ENCODE measurements around the gene SPATA2L. TPM values are rescaled to one million over a fixed set of nuclear protein-coding genes. Genes with fewer than 3 reads are reported as not detected.
A peak's percentile ranks its signal among the peaks of the same experiment; 100 is the strongest.

The SPATA2L gene
- total and polyA plus RNA-seq, 9 donors = 1.5 to 4.1 (median 2.6) TPM

GRCh38 chr16:89717688-89718505 is 16.4 kb upstream of the SPATA2L start:
- Histone ChIP-seq H3K27me3 (ENCODE audit: control insufficient read depth, insufficient read depth, low read length) (peaks cover under 1% of the 10 kb centered on the region), H3K27ac (ENCODE audit: low read length) (no peak overlapping the region), H3K4me3 (ENCODE audit: low read length) (no peak overlapping the region), H3K9me3 (replicated peaks; ENCODE audit: control insufficient read depth, low read depth, low read length) (no peaks in the 10 kb centered on the region), H3K4me1 (ENCODE audit: control insufficient read depth, insufficient read depth, low read length) (peaks cover 16% of the 10 kb centered on the region), H3K36me3 (ENCODE audit: control insufficient read depth, insufficient read depth, low read length) (peaks cover 6% of the 10 kb centered on the region)
- no peak for DNase-seq
- WGBS (ENCODE audit: insufficient coverage) = 78% methylated on average over 24 of the region's 24 CpGs

GRCh38 chr16:89716916-89717687 is 15.6 kb upstream of the SPATA2L start:
- H3K4me1 ChIP-seq (ENCODE audit: control insufficient read depth, insufficient read depth, low read length) = peaks cover 11% of the 10 kb centered on the region
- 84% methylated on average over 25 of the region's 29 CpGs for WGBS (ENCODE audit: insufficient coverage)
- H3K27me3 ChIP-seq (ENCODE audit: control insufficient read depth, insufficient read depth, low read length) = peaks cover 9% of the 10 kb centered on the region
- DNase-seq = no peak
- no peaks in the 10 kb centered on the region for H3K36me3 ChIP-seq (ENCODE audit: control insufficient read depth, insufficient read depth, low read length)
- no peaks in the 10 kb centered on the region for H3K9me3 ChIP-seq (replicated peaks; ENCODE audit: control insufficient read depth, low read depth, low read length)
- no peak overlapping the region for H3K27ac ChIP-seq (ENCODE audit: low read length)
- no peak overlapping the region for H3K4me3 ChIP-seq (ENCODE audit: low read length)

- H3K27ac ChIP-seq (ENCODE audit: low read length) = no peak overlapping the region
- H3K36me3 ChIP-seq (ENCODE audit: control insufficient read depth, insufficient read depth, low read length) = no peaks in the 10 kb centered on the region
- no peaks in the 10 kb centered on the region for H3K9me3 ChIP-seq (replicated peaks; ENCODE audit: control insufficient read depth, low read depth, low read length)
- peaks cover 13% of the 10 kb centered on the region for H3K27me3 ChIP-seq (ENCODE audit: control insufficient read depth, insufficient read depth, low read length)
- no peak for DNase-seq
- H3K4me3 ChIP-seq (ENCODE audit: low read length) = no peak overlapping the region
- peaks cover 15% of the 10 kb centered on the region for H3K4me1 ChIP-seq (ENCODE audit: control insufficient read depth, insufficient read depth, low read length)
- 83% methylated on average over 15 of the region's 15 CpGs for WGBS (ENCODE audit: insufficient coverage)
Observed at GRCh38 chr16:89716493-89716892, 15.0 kb upstream of the SPATA2L start.

GRCh38 chr16:89712274-89712781 is 10.8 kb upstream of the SPATA2L start:
- Histone ChIP-seq H3K27ac (ENCODE audit: low read length) (no peak overlapping the region), H3K4me3 (ENCODE audit: low read length) (peak overlapping the region; percentile 28), H3K4me1 (ENCODE audit: control insufficient read depth, insufficient read depth, low read length) (peaks cover 22% of the 10 kb centered on the region), H3K9me3 (replicated peaks; ENCODE audit: control insufficient read depth, low read depth, low read length) (no peaks in the 10 kb centered on the region), H3K27me3 (ENCODE audit: control insufficient read depth, insufficient read depth, low read length) (peaks cover 13% of the 10 kb centered on the region), H3K36me3 (ENCODE audit: control insufficient read depth, insufficient read depth, low read length) (peaks cover 7% of the 10 kb centered on the region)
- WGBS (ENCODE audit: insufficient coverage) = 3% methylated on average over 9 of the region's 22 CpGs
- DNase-seq = no peak

- Histone ChIP-seq H3K27me3 (ENCODE audit: control insufficient read depth, insufficient read depth, low read length) (peaks cover 13% of the 10 kb centered on the region), H3K9me3 (replicated peaks; ENCODE audit: control insufficient read depth, low read depth, low read length) (no peaks in the 10 kb centered on the region), H3K36me3 (ENCODE audit: control insufficient read depth, insufficient read depth, low read length) (peaks cover 7% of the 10 kb centered on the region), H3K27ac (ENCODE audit: low read length) (no peak overlapping the region), H3K4me3 (ENCODE audit: low read length) (peak overlapping the region; percentile 28), H3K4me1 (ENCODE audit: control insufficient read depth, insufficient read depth, low read length) (peaks cover 22% of the 10 kb centered on the region)
- peak; percentile 37 for DNase-seq
- 3% methylated on average over 34 of the region's 48 CpGs for WGBS (ENCODE audit: insufficient coverage)
Observed at GRCh38 chr16:89711601-89712273, 10.2 kb upstream of the SPATA2L start.

- H3K27ac ChIP-seq (ENCODE audit: low read length) = no peak overlapping the region
- 60% methylated on average over 58 of the region's 63 CpGs for WGBS (ENCODE audit: insufficient coverage)
- H3K27me3 ChIP-seq (ENCODE audit: control insufficient read depth, insufficient read depth, low read length) = peaks cover 13% of the 10 kb centered on the region
- peaks cover 7% of the 10 kb centered on the region for H3K36me3 ChIP-seq (ENCODE audit: control insufficient read depth, insufficient read depth, low read length)
- no peaks in the 10 kb centered on the region for H3K9me3 ChIP-seq (replicated peaks; ENCODE audit: control insufficient read depth, low read depth, low read length)
- DNase-seq = peak; percentile 16
- H3K4me1 ChIP-seq (ENCODE audit: control insufficient read depth, insufficient read depth, low read length) = peaks cover 26% of the 10 kb centered on the region
- H3K4me3 ChIP-seq (ENCODE audit: low read length) = no peak overlapping the region
Observed at GRCh38 chr16:89710709-89711564, 9.4 kb upstream of the SPATA2L start.

- WGBS (ENCODE audit: insufficient coverage) = 76% methylated on average over 19 of the region's 19 CpGs
- peaks cover 27% of the 10 kb centered on the region for H3K4me1 ChIP-seq (ENCODE audit: control insufficient read depth, insufficient read depth, low read length)
Observed at GRCh38 chr16:89709716-89710432, 8.4 kb upstream of the SPATA2L start.

GRCh38 chr16:89709166-89709565 is 7.7 kb upstream of the SPATA2L start:
- H3K9me3 ChIP-seq (replicated peaks; ENCODE audit: control insufficient read depth, low read depth, low read length) = no peaks in the 10 kb centered on the region
- 81% methylated on average over 5 of the region's 10 CpGs for WGBS (ENCODE audit: insufficient coverage)
- H3K27ac ChIP-seq (ENCODE audit: low read length) = no peak overlapping the region
- H3K36me3 ChIP-seq (ENCODE audit: control insufficient read depth, insufficient read depth, low read length) = peaks cover 7% of the 10 kb centered on the region
- DNase-seq = no peak
- peaks cover 22% of the 10 kb centered on the region for H3K27me3 ChIP-seq (ENCODE audit: control insufficient read depth, insufficient read depth, low read length)
- peaks cover 27% of the 10 kb centered on the region for H3K4me1 ChIP-seq (ENCODE audit: control insufficient read depth, insufficient read depth, low read length)
- H3K4me3 ChIP-seq (ENCODE audit: low read length) = no peak overlapping the region

More at GRCh38 chr16:89709716-89710432, 8.4 kb upstream of the SPATA2L start:
- H3K36me3 ChIP-seq (ENCODE audit: control insufficient read depth, insufficient read depth, low read length) = peaks cover 7% of the 10 kb centered on the region
- no peak overlapping the region for H3K27ac ChIP-seq (ENCODE audit: low read length)
- H3K9me3 ChIP-seq (replicated peaks; ENCODE audit: control insufficient read depth, low read depth, low read length) = no peaks in the 10 kb centered on the region
- no peak overlapping the region for H3K4me3 ChIP-seq (ENCODE audit: low read length)
- H3K27me3 ChIP-seq (ENCODE audit: control insufficient read depth, insufficient read depth, low read length) = peaks cover 16% of the 10 kb centered on the region
- no peak for DNase-seq

- Histone ChIP-seq H3K9me3 (replicated peaks; ENCODE audit: control insufficient read depth, low read depth, low read length) (no peaks in the 10 kb centered on the region), H3K4me3 (ENCODE audit: low read length) (no peak overlapping the region), H3K36me3 (ENCODE audit: control insufficient read depth, insufficient read depth, low read length) (peaks cover 7% of the 10 kb centered on the region), H3K27ac (ENCODE audit: low read length) (peak overlapping the region; percentile 20), H3K4me1 (ENCODE audit: control insufficient read depth, insufficient read depth, low read length) (peaks cover 27% of the 10 kb centered on the region), H3K27me3 (ENCODE audit: control insufficient read depth, insufficient read depth, low read length) (peaks cover 24% of the 10 kb centered on the region)
- no peak for DNase-seq
- 76% methylated on average over 17 of the region's 19 CpGs for WGBS (ENCODE audit: insufficient coverage)
Observed at GRCh38 chr16:89708481-89708931, 7.0 kb upstream of the SPATA2L start.
